Trophoblast cell (in vitro differentiated cells and primary cell): ENCODE data around the gene ETV5.

ENCODE experiments used
- DNase-seq, 2 donors: peaks; one replicate each; pipeline ENCODE4 v3.0.0-alpha.2; 2016
- H2AFZ ChIP-seq: 2 replicates; pipeline ENCODE4 v1.6.1; 2013; ENCODE audit warnings: low read length, moderate library complexity, mild to moderate bottlenecking; ENCODE audit not compliant: insufficient read depth, poor library complexity
- H2AK5ac ChIP-seq: 2 replicates; pipeline ENCODE4 v1.6.1; 2013; ENCODE audit warnings: mild to moderate bottlenecking, low read length
- H2BK120ac ChIP-seq: 2 replicates; pipeline ENCODE4 v1.6.1; 2013; ENCODE audit warnings: low read length, mild to moderate bottlenecking, moderate library complexity; ENCODE audit not compliant: insufficient read depth, poor library complexity
- H2BK12ac ChIP-seq: 2 replicates; pipeline ENCODE4 v1.6.1; 2013; ENCODE audit warnings: mild to moderate bottlenecking, low read length, moderate library complexity
- H2BK5ac ChIP-seq: 2 replicates; pipeline ENCODE4 v1.6.1; 2013; ENCODE audit warnings: low read length, low read depth, moderate library complexity, mild to moderate bottlenecking; ENCODE audit not compliant: poor library complexity
- H3K14ac ChIP-seq: 2 replicates; pipeline ENCODE4 v1.6.1; 2013; ENCODE audit warnings: mild to moderate bottlenecking, low read length
- H3K18ac ChIP-seq: 2 replicates; pipeline ENCODE4 v1.6.1; 2013; ENCODE audit warnings: mild to moderate bottlenecking, low read length
- H3K23ac ChIP-seq: 2 replicates; pipeline ENCODE4 v1.6.1; 2013; ENCODE audit warnings: low read length
- H3K27ac ChIP-seq: 2 replicates; pipeline ENCODE4 v1.5.1; 2013; ENCODE audit warnings: low read depth, mild to moderate bottlenecking, inconsistent platforms, low read length, moderate library complexity
- H3K27me3 ChIP-seq: 2 replicates; pipeline ENCODE4 v1.6.1; 2013; ENCODE audit warnings: inconsistent platforms, mild to moderate bottlenecking, low read length, moderate library complexity; ENCODE audit not compliant: insufficient read depth
- H3K36me3 ChIP-seq, 2 experiments: 1 replicate in 1 of 2; 2 replicates in 1 of 2; pipeline ENCODE4 v1.6.1; 2013; ENCODE audit warnings: low read length in 2 of 2, mild to moderate bottlenecking in 2 of 2, moderate library complexity in 1 of 2; ENCODE audit not compliant: insufficient read depth in 2 of 2, control insufficient read depth in 1 of 2
- H3K4ac ChIP-seq: 2 replicates; pipeline ENCODE4 v1.6.1; 2013; ENCODE audit warnings: low read depth, mild to moderate bottlenecking, low read length, moderate library complexity
- H3K4me1 ChIP-seq, 2 experiments: 1 replicate in 1 of 2; 2 replicates in 1 of 2; pipeline ENCODE4 v1.6.1; 2013; ENCODE audit warnings: low read length in 2 of 2, mild to moderate bottlenecking in 2 of 2, moderate library complexity in 1 of 2; ENCODE audit not compliant: insufficient read depth in 2 of 2, control insufficient read depth in 1 of 2
- H3K4me2 ChIP-seq: 2 replicates; pipeline ENCODE4 v1.6.1; 2013; ENCODE audit warnings: inconsistent platforms, mild to moderate bottlenecking, low read length, moderate library complexity
- H3K4me3 ChIP-seq: 2 replicates; pipeline ENCODE4 v1.5.1; 2013; ENCODE audit warnings: mild to moderate bottlenecking, low read depth, low read length, inconsistent platforms
- H3K79me1 ChIP-seq: one replicate; pipeline ENCODE4 v1.6.1; 2013; ENCODE audit warnings: low read length
- H3K79me2 ChIP-seq: 2 replicates; pipeline ENCODE4 v1.6.1; 2013; ENCODE audit warnings: low read length, mild to moderate bottlenecking; ENCODE audit not compliant: control insufficient read depth, insufficient read depth, poor library complexity
- H3K9ac ChIP-seq: 2 replicates; pipeline ENCODE4 v1.6.1; 2013; ENCODE audit warnings: mild to moderate bottlenecking, low read length
- H3K9me3 ChIP-seq: 2 replicates; pipeline ENCODE4 v1.6.1; 2013; ENCODE audit warnings: low read depth, mild to moderate bottlenecking, control low read depth, inconsistent platforms, low read length; ENCODE audit not compliant: insufficient read depth
- H4K12ac ChIP-seq: 2 replicates; pipeline ENCODE4 v1.6.1; 2013; ENCODE audit warnings: low read depth, mild to moderate bottlenecking, low read length, moderate library complexity
- H4K8ac ChIP-seq: 2 replicates; pipeline ENCODE4 v1.6.1; 2013; ENCODE audit warnings: low read depth, mild to moderate bottlenecking, low read length, moderate library complexity
- H4K91ac ChIP-seq: one replicate; pipeline ENCODE4 v1.6.1; 2013; ENCODE audit warnings: low read depth, mild to moderate bottlenecking, low read length, moderate library complexity
- WGBS: extraction: QIAGEN DNeasy Blood & Tissue Kit; methylation state at CpG from one replicate; pipeline ENCODE4 v1.1.7; 2013; ENCODE audit warnings: missing lambda C conversion rate; ENCODE audit not compliant: insufficient read length, insufficient coverage; ENCODE audit errors: extremely low coverage; 5-methylcytosine and 5-hydroxymethylcytosine counted together

ETV5 gene

DNA sequence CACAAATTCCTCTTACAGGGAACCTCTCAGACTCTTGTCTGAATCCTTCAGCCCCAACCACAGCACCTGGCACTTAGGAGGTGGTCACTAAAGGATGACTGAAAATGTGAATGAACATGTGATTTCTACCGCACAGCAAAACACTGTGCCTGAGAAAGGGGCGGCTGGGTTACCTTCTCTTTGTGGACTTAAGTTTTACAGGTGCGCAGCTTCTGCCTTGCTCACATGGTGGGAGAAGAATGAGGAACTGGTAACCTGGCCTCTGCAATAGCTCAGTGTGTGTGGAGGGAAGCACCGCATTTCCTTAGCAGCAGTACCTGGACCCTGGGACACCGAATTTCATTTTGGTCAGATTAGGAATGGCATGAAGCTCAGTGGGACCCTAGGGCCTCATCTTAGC is 9.8 kb upstream of the ETV5 start:
- no peak for DNase-seq
- Histone ChIP-seq H2BK120ac (no peak overlapping the region), H3K27ac (no peak overlapping the region), H2BK5ac (no peak overlapping the region), H3K79me1 (no peaks in the 10 kb centered on the region), H3K4me3 (no peak overlapping the region), H3K79me2 (no peaks in the 10 kb centered on the region), H2BK12ac (no peak overlapping the region), H4K8ac (no peak overlapping the region), H2AFZ (no peak overlapping the region), H3K9me3 (no peaks in the 10 kb centered on the region), H2AK5ac (no peak overlapping the region), H3K27me3 (no peaks in the 10 kb centered on the region), H3K36me3 (no peaks in the 10 kb centered on the region), H3K4me2 (no peak overlapping the region), H3K14ac (no peak overlapping the region), H3K4ac (no peak overlapping the region), H3K4me1 (peaks cover 0 to 2% of the 10 kb centered on the region in 2 experiments), H4K12ac (no peak overlapping the region), H3K23ac (no peak overlapping the region), H3K18ac (no peak overlapping the region), H4K91ac (no peak overlapping the region), H3K9ac (no peak overlapping the region)
- no CpG with 5 or more reads among the region's 5 CpGs for WGBS

DNA sequence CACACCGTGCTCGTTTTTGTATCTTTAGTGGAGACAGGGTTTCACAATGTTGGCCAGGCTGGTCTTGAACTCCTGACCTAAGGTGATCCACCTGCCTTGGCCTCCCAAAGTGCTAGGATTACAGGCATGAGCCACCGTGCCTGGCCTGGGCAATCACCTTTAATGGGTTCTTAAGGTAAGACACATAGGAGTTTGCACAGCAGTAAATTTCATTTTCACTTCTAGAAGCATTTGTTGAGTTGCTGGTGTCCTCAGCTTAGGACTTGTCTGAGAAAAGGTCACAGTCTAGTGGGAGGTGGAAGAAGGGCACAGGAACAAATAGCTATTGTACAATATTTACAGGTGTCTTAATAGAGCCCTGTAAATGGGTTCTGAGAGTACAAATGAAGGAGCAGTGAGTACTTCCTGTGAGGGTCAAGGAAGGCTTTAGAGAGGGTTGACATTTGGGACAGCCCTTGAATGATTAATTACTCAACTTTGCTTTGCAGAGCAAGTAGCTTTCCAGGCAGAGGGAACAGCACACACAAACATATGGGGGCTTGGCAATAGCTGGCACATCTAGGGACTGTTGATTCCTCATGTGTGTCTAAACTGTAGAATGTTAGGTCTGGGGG is 8.7 kb upstream of the ETV5 start:
- WGBS = no CpG with 5 or more reads among the region's 3 CpGs
- H3K14ac ChIP-seq = no peak overlapping the region
- H3K18ac ChIP-seq = no peak overlapping the region

DNA sequence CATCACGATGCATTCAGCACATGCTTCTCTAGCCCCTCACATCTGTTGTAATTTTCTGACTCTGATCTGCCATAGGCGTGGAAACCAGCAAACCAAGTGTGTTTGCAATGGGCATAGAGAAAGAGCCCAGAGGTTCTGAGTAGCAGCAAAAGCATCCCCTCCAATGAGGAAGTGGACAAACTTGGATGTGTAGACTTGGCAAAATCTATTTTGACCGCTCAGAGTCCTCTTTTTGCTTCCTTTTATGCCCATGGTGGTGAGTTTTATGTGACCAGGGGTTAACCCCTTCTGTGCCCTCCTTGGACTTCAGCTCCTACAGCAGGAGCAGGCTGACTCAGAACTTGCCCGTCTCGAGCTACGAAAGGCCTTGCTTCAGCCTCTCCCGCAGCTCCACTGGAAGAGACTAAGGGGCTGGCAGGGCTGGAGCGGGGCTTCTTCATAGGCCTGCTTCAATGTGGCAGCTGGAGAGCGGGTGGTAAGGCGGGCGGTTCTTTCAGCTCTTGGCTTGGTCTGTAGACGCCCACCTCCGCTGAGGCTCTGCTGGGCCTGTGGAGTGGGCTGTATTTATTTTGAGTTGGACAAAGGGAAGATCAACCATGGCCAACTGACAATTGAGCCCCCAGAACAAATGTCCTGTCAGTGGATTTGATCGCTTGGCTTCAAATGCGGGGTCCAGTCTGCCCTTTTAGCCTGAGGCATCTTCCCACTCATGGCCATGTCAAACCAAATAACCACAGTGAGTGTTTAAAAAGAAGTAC is 6.5 kb upstream of the ETV5 start:
- Histone ChIP-seq H4K8ac (no peak overlapping the region), H4K91ac (no peak overlapping the region), H3K23ac (no peak overlapping the region), H3K9me3 (no peaks in the 10 kb centered on the region), H3K27me3 (peaks cover 18% of the 10 kb centered on the region), H3K4me2 (no peak overlapping the region), H3K79me2 (no peaks in the 10 kb centered on the region), H3K4me1 (peaks cover under 1% of the 10 kb centered on the region in 2 experiments), H3K4ac (no peak overlapping the region), H3K14ac (no peak overlapping the region), H3K9ac (no peak overlapping the region), H2AFZ (no peak overlapping the region), H3K79me1 (no peaks in the 10 kb centered on the region), H3K36me3 (no peaks in the 10 kb centered on the region), H3K4me3 (no peak overlapping the region), H2BK120ac (no peak overlapping the region), H2BK5ac (no peak overlapping the region), H2AK5ac (no peak overlapping the region), H3K27ac (no peak overlapping the region), H2BK12ac (no peak overlapping the region), H3K18ac (no peak overlapping the region), H4K12ac (no peak overlapping the region)
- no peak for DNase-seq
- no CpG with 5 or more reads among the region's 15 CpGs for WGBS

More for the DNA sequence above, 8.7 kb upstream of the ETV5 start:
- no peak overlapping the region for H2AFZ ChIP-seq
- H3K4ac ChIP-seq = no peak overlapping the region
- H3K79me1 ChIP-seq = no peaks in the 10 kb centered on the region
- no peaks in the 10 kb centered on the region for H3K4me1 ChIP-seq
- H3K27me3 ChIP-seq = peaks cover 6% of the 10 kb centered on the region
- DNase-seq = no peak
- H2BK12ac ChIP-seq = no peak overlapping the region
- H3K9me3 ChIP-seq = no peaks in the 10 kb centered on the region
- no peak overlapping the region for H3K27ac ChIP-seq
- H4K91ac ChIP-seq = no peak overlapping the region
- H3K23ac ChIP-seq = no peak overlapping the region
- H3K4me2 ChIP-seq = no peak overlapping the region
- H4K12ac ChIP-seq = no peak overlapping the region
- H2BK120ac ChIP-seq = no peak overlapping the region
- no peak overlapping the region for H3K4me3 ChIP-seq
- H2BK5ac ChIP-seq = no peak overlapping the region
- no peak overlapping the region for H3K9ac ChIP-seq
- H3K36me3 ChIP-seq = no peaks in the 10 kb centered on the region
- H2AK5ac ChIP-seq = no peak overlapping the region
- no peak overlapping the region for H4K8ac ChIP-seq
- H3K79me2 ChIP-seq = no peaks in the 10 kb centered on the region

DNA sequence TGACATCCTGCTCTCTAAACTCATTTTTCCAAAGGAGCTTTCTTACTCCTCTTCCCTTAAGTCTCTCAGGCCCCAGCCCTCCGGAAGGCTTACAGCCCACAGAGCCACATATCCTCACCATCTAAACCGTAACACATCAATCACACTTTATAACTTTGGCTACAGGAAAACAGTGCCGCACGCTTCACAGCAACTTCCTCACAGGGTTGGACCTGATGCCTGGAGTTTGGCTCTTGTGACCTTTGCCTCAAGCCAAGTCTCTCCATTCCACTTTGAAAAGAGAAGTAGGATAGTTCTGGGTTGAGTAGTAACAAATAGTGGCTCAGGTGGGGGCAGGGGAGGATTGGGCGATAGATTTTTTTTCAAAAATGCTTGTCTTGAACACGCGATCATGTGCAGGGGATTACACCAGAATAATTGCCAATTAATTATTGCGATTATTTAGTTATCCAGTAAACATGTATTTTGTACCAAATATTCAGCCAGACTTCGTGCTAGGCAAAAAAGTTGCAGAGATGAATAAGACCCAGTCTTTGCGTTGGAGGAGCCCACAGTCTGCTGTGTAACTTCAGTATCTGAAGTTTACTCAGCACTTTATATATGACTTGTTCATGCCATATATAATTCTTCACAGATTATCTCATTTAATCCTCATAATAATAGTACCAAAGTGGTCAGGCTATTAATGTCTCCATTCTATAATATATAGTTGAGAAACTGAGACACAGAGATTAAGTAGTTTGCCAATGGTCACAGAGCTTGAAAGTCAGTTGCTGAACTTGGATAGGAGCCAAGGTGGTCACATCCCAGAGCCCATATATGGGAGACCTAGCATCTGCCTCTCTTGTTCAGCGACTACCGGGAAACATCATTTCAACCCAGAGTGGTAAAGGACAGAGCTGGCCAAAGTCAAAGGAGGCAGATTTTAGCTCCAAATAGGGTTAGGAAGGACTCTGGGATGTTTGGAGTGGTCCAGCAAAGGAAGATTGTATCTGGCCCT is 2.4 kb upstream of the ETV5 start:
- no peak overlapping the region for H4K8ac ChIP-seq
- no peak overlapping the region for H2BK120ac ChIP-seq
- no peak overlapping the region for H2BK5ac ChIP-seq
- H3K27ac ChIP-seq = no peak overlapping the region
- H3K14ac ChIP-seq = no peak overlapping the region
- no peak overlapping the region for H3K18ac ChIP-seq
- H4K91ac ChIP-seq = no peak overlapping the region
- no peak overlapping the region for H3K4me2 ChIP-seq
- H2AK5ac ChIP-seq = no peak overlapping the region
- H2AFZ ChIP-seq = no peak overlapping the region
- no peak overlapping the region for H3K23ac ChIP-seq
- no CpG with 5 or more reads among the region's 12 CpGs for WGBS
- H2BK12ac ChIP-seq = no peak overlapping the region
- H4K12ac ChIP-seq = no peak overlapping the region
- H3K79me2 ChIP-seq = no peaks in the 10 kb centered on the region
- peaks cover 26% of the 10 kb centered on the region for H3K27me3 ChIP-seq
- H3K36me3 ChIP-seq = no peaks in the 10 kb centered on the region
- no peaks in the 10 kb centered on the region for H3K79me1 ChIP-seq
- no peak overlapping the region for H3K4ac ChIP-seq
- no peak for DNase-seq
- peaks cover 4 to 13% of the 10 kb centered on the region in 2 experiments for H3K4me1 ChIP-seq
- H3K4me3 ChIP-seq = no peak overlapping the region
- H3K9ac ChIP-seq = no peak overlapping the region
- H3K9me3 ChIP-seq = no peaks in the 10 kb centered on the region
